ENCODE measurements around the gene PADI1. TPM values are rescaled to one million over a fixed set of nuclear protein-coding genes. Genes with fewer than 3 reads are reported as not detected.

PADI1 gene
- total and polyA plus RNA-seq, 2 of the 8 experiments (the other 6 are each of a cell fraction or from before 2014, with no cell fraction given): 0.20 to 0.30 TPM

GRCh38 chr1:17233675-17234320 lies 28.9 kb downstream of the PADI1 start:
- no peak for FAIRE-seq
- Histone ChIP-seq H3K18ac (ENCODE audit: extremely low read depth, low read length) (no peak overlapping the region), H3K4me1 (replicated peaks in 1 of 4; ENCODE audit: control insufficient read depth in 3 of 4, insufficient read depth in 4 of 4, low read length in 3 of 4) (no peaks in the 10 kb centered on the region; a peak in 1 of 7 replicates), H4K20me1 (replicated peaks in 1 of 2; ENCODE audit: control insufficient read depth in 1 of 2, insufficient read depth in 2 of 2, low read length in 2 of 2) (no peaks in the 10 kb centered on the region), H2BK20ac (ENCODE audit: low read length) (peak overlapping the region; percentile 48; the same call in 1 of the 2 replicates), H3K27ac (ENCODE audit: low read depth, low read length) (no peak overlapping the region), H2BK120ac (replicated peaks; ENCODE audit: low read depth, low read length) (no peak overlapping the region), H2BK12ac (ENCODE audit: low read depth, low read length) (peak overlapping the region; percentile 12; the same call in 1 of the 2 replicates), H3K4me2 (ENCODE audit: insufficient read depth in 1 of 2, low read depth in 2 of 2, low read length in 2 of 2) (no peak overlapping the region), H3K23ac (ENCODE audit: insufficient read length) (no peak overlapping the region), H4K8ac (ENCODE audit: extremely low read depth, insufficient read depth, low read length) (no peak overlapping the region; the same call in 1 of the 2 replicates), H2AFZ (ENCODE audit: low read length) (no peak overlapping the region), H3K4ac (replicated peaks; ENCODE audit: insufficient read length, low read depth, low read length) (no peak overlapping the region), H4K5ac (ENCODE audit: insufficient read length, low read depth, low read length) (no peak overlapping the region), H3K4me3 (ENCODE audit: extremely low read depth in 1 of 4, insufficient read depth in 2 of 4, low read depth in 3 of 4, low read length in 4 of 4) (no peak overlapping the region), H2BK15ac (ENCODE audit: low read length) (no peak overlapping the region), H3K79me2 (ENCODE audit: control insufficient read depth in 1 of 2, insufficient read depth in 2 of 2, low read length in 2 of 2) (no peaks in the 10 kb centered on the region), H3K9me3 (ENCODE audit: insufficient read depth in 2 of 2, low read depth in 1 of 2, low read length in 1 of 2) (no peaks in the 10 kb centered on the region), H3K14ac (ENCODE audit: insufficient read length) (no peak overlapping the region), H3K36me3 (ENCODE audit: control insufficient read depth in 2 of 4, insufficient read depth in 4 of 4, low read length in 3 of 4) (no peaks in the 10 kb centered on the region), H2AK5ac (ENCODE audit: low read depth, low read length) (no peak overlapping the region), H3K9ac (replicated peaks in 1 of 4; ENCODE audit: extremely low read depth in 1 of 4, low read depth in 3 of 4, low read length in 3 of 4) (no peak overlapping the region), H3K27me3 (replicated peaks in 1 of 4; ENCODE audit: control insufficient read depth in 3 of 4, extremely low read depth in 1 of 4, insufficient read depth in 3 of 4, low read length in 3 of 4) (no peaks in the 10 kb centered on the region; a peak in 1 of 7 replicates), H3K79me1 (ENCODE audit: low read depth, low read length) (no peaks in the 10 kb centered on the region), H4K91ac (replicated peaks; ENCODE audit: insufficient read length, low read length) (peak overlapping the region; percentile 72), H3K56ac (replicated peaks; ENCODE audit: insufficient read length, low read depth, low read length) (no peak overlapping the region), H3K23me2 (ENCODE audit: low read depth, low read length) (no peaks in the 10 kb centered on the region), H2BK5ac (ENCODE audit: low read depth, low read length) (no peak overlapping the region; the same call in 1 of the 2 replicates)
- WGBS, 2 experiments (ENCODE audit: extremely low coverage in 1 of 2, insufficient coverage in 1 of 2, insufficient read length in 1 of 2, insufficient replicate concordance in 2 of 2, low coverage in 1 of 2, low lambda C conversion rate in 2 of 2, missing lambda C conversion rate in 1 of 2): 73% methylated on average over 6 of the region's 6 CpGs; no CpG with 5 or more reads in 1 of the 2 experiments
- POLR2A ChIA-PET (ENCODE audit: partially characterized antibody): interaction anchor here (0.6 to 1.7 kb wide), 4 partner anchors 9 to 179 kb away, joined by 3 to 5 read pairs (median 4); no protein-coding TSS in a partner anchor
- CTCF ChIA-PET (ENCODE audit: partially characterized antibody): interaction anchor here (0.5 to 11.9 kb wide), 8 partner anchors 13 to 176 kb away, joined by 3 to 339 read pairs (median 4); partner anchors contain the start of genes PADI2 and PADI3
- DNase-seq (ENCODE audit: low read depth in 1 of 2, low spot score in 2 of 2): no peak
